Activated T-cell treated with anti-CD3 and anti-CD28 coated beads, Interleukin-2, amount 50 U/mL, for 1 hour (primary cell): ENCODE results near the gene MGST2.
A peak's percentile ranks its signal among the peaks of the same experiment; 100 is the strongest.
"Not testable (repeated sequence)": the region's sequence is repeated elsewhere in the genome, so short reads cannot be mapped to it uniquely, and the experiment has no call there.

Experiments used
- DNase-seq: peaks from one replicate; pipeline ENCODE4 v3.0.0-alpha.2; 2020

The MGST2 gene

GRCh38 chr4:139665690-139666529 is at the start of gene MGST2:
TSS of gene MGST2 (plus strand) at chr4:139665819. CDS start at chr4:139666020, 201 bp downstream.
- peak; percentile 29 for DNase-seq

GRCh38 chr4:139617702-139618490 is 47.7 kb upstream of the MGST2 start:
- DNase-seq, result no peak

DNA sequence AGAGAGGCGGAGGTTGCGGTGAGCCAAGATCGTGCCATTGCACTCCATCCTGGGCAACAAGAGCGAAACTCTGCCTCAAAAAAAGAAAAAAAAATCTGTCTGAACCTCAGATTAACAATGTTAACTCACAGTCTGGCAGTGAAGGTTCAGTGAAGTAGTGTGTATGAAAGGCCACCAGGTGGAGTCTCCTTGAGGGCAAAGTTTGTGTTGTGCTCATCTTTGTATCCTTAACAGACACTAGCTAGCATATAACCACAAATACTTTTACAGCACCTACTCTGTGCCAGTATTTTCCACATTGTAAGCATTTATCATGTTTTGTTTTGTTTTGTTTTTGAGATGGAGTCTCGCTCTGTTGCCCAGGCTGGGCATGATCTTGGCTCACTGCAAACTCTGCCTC is 46.0 kb upstream of the MGST2 start:
- no peak for DNase-seq

GRCh38 chr4:139622901-139623381 is 42.7 kb upstream of the MGST2 start:
- no peak for DNase-seq

GRCh38 chr4:139624441-139625092 is 41.1 kb upstream of the MGST2 start:
- no peak for DNase-seq

- no peak for DNase-seq
Measured at GRCh38 chr4:139625093-139625455, 40.5 kb upstream of the MGST2 start.

GRCh38 chr4:139625482-139625881 is 40.1 kb upstream of the MGST2 start:
- no peak for DNase-seq

DNA sequence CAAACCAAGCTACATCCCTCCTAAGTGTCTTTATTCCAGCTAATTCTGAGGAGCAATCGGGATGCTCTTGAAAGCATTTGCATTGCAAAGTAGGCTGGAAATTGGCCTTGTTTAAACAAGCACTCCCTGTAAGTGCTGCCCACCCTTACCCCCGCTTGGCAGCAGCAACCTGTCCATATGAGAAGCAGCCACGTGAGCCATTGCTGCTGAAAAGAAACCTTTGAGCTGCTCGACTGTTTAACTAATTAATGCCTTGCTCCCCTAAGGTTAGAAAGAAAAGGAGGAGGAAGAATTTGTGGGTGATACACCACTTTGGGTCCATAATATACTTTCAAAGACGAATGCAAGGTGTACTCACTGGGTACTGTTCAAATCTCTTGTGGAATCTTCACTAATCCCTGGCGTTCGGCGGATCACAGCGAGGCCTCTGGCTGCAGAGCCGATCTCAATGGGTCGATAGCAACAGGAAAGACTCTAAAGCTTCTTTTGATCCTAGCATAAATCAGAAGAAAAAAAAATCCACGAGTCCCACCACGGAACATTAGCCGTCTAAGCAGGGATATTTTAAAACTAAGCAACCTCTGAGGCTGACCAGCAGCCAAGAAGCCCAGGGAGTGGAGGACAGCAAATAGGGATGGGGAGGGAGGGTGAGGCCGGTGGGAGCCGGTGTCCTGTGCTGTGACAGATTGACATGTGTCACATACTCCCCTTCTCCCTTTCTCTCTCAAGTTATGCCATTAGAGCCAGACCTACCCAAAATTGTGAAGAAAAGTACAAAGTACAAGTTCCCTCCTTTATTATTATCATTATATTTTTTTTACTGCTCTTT is 37.2 kb upstream of the MGST2 start:
- no peak for DNase-seq

DNA sequence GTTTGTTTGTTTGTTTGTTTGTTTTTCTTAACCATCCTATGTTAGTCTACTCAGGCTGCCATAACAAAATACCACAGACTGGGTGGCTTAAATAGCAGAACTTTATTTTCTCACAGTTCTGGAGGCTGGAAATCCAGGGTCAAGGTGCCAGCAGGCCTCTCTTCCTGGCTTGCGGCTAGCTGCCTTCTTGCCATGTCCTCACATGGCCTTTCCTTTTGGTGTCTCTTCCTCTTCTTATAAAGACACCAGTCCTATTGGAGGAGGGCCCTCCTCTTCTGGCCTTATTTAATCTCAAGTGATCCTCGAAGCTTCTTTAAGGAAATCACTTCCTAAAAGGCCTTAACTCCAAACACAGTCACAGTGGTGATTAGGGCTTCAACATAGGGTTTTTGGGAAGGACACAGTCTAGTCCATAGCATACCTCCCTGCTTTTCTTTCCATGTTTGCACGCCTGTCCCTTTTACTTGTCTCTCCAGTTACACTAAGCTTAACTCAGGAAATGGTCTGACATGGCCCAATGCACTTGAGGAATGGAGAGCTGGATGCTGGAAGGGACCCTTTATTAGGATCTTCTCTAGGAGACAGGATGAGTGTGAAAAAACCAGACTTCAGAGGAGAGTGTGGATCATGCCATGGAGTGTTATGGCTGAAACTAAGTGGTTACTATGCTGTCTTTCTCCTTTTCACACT is 36.0 kb upstream of the MGST2 start:
- no peak for DNase-seq

DNA sequence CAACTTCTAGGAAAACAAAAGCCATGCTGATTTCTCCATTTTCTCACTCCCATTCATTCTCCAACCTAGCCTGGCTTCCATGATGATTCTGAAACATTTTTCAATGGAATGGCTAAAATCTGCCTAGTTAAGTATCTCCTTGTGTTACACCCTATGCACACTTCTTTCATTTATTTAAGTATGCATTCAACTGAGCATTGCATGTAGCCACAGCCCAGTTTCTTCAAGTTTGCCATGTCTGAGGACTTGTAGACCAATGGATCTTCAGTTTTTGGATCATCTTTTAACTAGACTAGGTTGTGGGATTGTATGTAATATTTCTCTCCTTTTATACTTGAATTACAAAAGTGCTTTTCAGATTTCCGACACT is 35.5 kb upstream of the MGST2 start:
- no peak for DNase-seq

GRCh38 chr4:139630991-139631390 is 34.6 kb upstream of the MGST2 start:
- DNase-seq, result no peak

DNA sequence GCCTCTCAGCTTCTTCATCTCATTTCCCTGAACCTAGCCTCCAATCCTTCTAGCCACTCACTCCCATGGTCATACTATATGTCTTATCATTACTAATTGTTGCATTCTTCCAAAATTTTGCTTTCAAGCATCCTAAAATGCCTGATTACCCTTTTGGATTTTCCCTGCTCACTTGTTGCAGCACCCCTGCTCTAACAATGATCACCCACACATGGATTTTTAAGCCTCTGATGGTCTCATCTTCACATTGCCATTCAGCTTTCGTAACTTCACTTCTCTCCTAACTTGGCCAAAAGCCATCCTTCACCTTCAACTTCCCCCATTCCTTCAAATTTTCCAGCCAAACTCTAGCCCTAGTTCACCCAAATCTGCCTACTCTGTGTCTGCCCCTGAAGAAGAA is 33.8 kb upstream of the MGST2 start:
- no peak for DNase-seq

DNA sequence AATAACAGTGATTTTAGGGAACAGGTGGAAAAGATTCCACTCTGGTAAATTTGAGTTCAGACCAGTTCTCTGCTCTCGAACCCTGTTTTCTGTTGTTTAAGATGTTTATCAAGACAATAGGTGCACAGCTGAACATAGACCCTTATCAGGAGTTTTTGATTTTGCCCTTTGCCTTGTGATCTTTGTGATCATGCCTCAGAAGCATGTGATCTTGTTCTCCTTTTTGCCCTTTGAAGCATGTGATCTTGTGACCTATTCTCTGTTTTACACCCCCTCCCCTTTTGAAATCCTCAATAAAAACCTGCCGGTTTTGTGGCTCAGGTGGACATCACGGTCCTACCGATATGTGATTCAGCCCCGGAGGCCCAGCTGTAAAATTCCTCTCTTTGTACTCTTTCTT is 32.9 kb upstream of the MGST2 start:
- not testable (repeated sequence) for DNase-seq

- no peak for DNase-seq
Measured at GRCh38 chr4:139633195-139633594, 32.4 kb upstream of the MGST2 start.

- DNase-seq, result no peak
Measured at GRCh38 chr4:139633661-139634060, 32.0 kb upstream of the MGST2 start.

- DNase-seq, result no peak
Measured at GRCh38 chr4:139635966-139636365, 29.7 kb upstream of the MGST2 start.

DNA sequence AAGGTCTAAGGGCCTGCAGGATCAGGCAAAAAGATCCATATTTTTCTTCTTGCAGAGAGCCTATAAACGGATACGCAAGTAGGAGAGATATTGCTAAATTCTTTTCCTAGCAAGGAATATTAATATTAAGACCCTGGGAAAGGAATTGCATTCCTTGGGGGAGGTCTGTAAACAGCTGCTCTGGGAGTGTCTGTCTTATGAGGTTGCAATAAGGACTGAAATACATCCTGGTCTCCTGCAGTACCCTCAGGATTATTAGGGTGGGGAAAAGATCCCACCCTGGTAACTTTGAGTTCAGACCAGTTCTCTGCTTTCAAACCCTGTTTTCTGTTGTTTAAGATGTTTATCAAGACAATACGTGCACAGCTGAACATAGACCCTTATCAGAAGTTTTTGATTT is 27.3 kb upstream of the MGST2 start:
- DNase-seq, result not testable (repeated sequence)

DNA sequence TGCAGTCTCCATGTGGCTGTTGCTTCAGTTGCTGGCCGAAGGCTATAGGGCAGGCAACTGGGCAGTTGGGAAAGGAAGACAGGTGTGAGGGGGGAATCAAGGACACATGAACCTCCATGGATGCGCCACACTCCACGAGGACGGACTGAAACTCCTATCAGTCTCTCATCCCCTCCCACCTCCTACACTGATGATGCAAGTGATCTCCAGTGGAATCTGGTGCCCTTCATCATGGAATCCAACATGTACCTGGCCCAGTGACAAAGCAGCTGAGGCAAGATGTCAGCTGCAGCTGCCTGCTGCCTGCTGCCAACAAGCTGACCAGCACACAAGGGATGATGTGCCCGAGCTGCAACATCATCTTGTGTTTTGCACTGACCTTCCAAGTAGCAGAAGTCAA is 26.0 kb upstream of the MGST2 start:
- DNase-seq, result no peak

DNA sequence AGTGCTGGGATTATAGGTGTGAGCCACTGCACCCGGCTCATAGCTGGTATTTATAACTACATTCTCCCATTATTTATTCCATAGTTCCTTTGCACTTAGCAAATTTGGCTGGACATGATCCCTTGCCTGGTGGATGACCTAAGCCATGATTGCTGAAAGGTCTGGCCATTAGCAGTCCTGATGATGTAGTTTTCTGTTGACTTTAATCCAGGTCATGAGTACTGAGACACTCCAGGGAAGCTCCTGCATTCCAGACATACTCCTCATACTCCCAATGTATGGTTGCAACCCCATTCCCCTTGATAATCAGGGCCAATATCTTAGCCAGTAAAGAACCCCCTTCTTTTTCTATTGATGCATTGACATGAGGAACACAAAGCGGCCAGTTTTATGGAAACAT is 24.4 kb upstream of the MGST2 start:
- DNase-seq, result no peak

- DNase-seq, result no peak
Measured at GRCh38 chr4:139642364-139642763, 23.3 kb upstream of the MGST2 start.

DNA sequence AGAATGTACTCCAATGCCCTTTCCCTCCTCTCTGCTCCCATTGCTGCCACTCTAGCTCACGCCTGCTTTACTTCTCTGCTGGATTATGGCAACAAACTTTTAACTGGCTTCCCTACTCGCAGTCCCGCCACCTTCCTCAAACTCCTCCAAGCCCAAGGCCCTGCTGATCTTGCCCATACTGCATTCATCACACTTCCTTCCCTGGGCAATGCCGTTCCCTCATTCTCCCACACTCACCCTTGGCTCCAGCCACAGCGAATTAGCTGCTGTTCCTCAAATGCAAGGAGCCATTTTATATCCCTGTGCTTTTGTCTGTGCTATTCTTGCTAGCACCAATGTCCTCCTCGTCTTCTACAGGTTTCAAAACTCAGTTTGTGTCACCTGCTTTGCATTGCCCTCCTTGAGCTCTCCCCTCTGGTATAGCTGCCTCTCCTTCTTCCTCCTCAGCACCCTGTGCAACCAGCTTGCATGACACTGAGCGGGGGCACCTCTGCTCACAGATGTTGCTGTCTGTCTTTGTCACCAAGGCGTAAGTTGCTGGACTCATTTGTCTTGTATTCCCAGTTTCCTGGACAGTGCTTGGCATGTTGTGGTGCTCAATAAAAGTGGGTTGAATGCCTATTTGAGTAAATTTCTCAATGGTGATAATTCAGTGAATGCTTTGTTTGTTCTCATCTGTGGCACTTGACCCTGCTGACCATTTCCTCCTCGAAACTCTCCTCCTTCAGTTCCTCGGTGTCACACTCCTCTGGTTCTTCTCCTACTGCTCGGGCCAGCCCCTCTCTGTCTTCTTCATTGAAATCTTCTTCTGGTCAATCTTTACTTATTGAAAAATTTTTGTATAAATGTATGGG is 22.4 kb upstream of the MGST2 start:
- DNase-seq, result no peak
